Measurements from ENCODE around the gene CORT.
"Not testable (repeated sequence)": the region's sequence is repeated elsewhere in the genome, so short reads cannot be mapped to it uniquely, and the experiment has no call there.

GRCh38 chr1:10425826-10426534, 23.9 kb upstream of the CORT start:
- TF ChIP-seq, protein P1, sequence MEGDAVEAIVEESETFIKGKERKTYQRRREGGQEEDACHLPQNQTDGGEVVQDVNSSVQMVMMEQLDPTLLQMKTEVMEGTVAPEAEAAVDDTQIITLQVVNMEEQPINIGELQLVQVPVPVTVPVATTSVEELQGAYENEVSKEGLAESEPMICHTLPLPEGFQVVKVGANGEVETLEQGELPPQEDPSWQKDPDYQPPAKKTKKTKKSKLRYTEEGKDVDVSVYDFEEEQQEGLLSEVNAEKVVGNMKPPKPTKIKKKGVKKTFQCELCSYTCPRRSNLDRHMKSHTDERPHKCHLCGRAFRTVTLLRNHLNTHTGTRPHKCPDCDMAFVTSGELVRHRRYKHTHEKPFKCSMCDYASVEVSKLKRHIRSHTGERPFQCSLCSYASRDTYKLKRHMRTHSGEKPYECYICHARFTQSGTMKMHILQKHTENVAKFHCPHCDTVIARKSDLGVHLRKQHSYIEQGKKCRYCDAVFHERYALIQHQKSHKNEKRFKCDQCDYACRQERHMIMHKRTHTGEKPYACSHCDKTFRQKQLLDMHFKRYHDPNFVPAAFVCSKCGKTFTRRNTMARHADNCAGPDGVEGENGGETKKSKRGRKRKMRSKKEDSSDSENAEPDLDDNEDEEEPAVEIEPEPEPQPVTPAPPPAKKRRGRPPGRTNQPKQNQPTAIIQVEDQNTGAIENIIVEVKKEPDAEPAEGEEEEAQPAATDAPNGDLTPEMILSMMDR (IDR thresholded peaks at IDR 0.05) = not testable (repeated sequence)
- not testable (repeated sequence) for TF ChIP-seq ZFX (IDR thresholded peaks at IDR 0.05; ENCODE audit: borderline replicate concordance)

All from 22Rv1 (cell line).